ENCODE results near the gene MEPE. TPM values are rescaled to one million over a fixed set of nuclear protein-coding genes. Genes with fewer than 3 reads are reported as not detected.

Gene MEPE
- total and polyA plus RNA-seq, 2 experiments from 2014 or later = not detected

GRCh38 chr4:87853891-87854290, 21.1 kb downstream of the MEPE start:
- TF ChIP-seq, protein P1, sequence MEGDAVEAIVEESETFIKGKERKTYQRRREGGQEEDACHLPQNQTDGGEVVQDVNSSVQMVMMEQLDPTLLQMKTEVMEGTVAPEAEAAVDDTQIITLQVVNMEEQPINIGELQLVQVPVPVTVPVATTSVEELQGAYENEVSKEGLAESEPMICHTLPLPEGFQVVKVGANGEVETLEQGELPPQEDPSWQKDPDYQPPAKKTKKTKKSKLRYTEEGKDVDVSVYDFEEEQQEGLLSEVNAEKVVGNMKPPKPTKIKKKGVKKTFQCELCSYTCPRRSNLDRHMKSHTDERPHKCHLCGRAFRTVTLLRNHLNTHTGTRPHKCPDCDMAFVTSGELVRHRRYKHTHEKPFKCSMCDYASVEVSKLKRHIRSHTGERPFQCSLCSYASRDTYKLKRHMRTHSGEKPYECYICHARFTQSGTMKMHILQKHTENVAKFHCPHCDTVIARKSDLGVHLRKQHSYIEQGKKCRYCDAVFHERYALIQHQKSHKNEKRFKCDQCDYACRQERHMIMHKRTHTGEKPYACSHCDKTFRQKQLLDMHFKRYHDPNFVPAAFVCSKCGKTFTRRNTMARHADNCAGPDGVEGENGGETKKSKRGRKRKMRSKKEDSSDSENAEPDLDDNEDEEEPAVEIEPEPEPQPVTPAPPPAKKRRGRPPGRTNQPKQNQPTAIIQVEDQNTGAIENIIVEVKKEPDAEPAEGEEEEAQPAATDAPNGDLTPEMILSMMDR (IDR thresholded peaks at IDR 0.05; ENCODE audit: low read depth, low read length) = no peak
- H3K36me3 ChIP-seq = no peaks in the 10 kb centered on the region
- no peaks in the 10 kb centered on the region for H3K27me3 ChIP-seq
- H3K27ac ChIP-seq = no peak overlapping the region
- H3K4me1 ChIP-seq (ENCODE audit: low read depth) = no peaks in the 10 kb centered on the region
- no peak for DNase-seq (ENCODE audit: low read depth in 1 of 2, low spot score in 1 of 2)
- no peaks in the 10 kb centered on the region for H3K9me3 ChIP-seq (ENCODE audit: low read depth)
- H3K4me3 ChIP-seq = no peak overlapping the region

DNA sequence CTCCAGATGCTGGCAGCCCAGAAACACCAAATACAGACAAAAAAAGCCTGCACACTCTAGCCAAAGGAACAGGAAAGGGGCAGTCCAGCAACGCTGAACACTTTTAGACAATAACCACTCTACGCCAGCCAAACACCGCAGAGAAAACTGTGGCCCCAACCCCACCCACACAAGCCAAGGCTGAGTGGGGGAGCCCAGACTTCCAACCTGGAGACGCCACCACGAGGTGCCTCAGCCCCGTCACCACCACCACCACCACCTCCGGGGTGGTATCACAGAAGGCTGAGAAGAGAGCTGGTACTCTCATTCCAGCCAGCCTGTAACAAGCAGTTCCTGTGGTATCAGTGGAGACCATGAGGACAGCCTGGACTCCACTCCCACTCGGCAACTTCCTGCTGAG, 22.8 kb downstream of the MEPE start:
- H3K4me1 ChIP-seq (ENCODE audit: low read depth) = no peaks in the 10 kb centered on the region
- H3K27me3 ChIP-seq = no peaks in the 10 kb centered on the region
- no peaks in the 10 kb centered on the region for H3K9me3 ChIP-seq (ENCODE audit: low read depth)
- TF ChIP-seq, protein P1 (IDR thresholded peaks at IDR 0.05; ENCODE audit: low read depth, low read length) = no peak
- H3K4me3 ChIP-seq = no peak overlapping the region
- no peaks in the 10 kb centered on the region for H3K36me3 ChIP-seq
- no peak for DNase-seq (ENCODE audit: low read depth in 1 of 2, low spot score in 1 of 2)
- no peak overlapping the region for H3K27ac ChIP-seq

GRCh38 chr4:87856816-87857215, 24.0 kb downstream of the MEPE start:
- TF ChIP-seq, protein P1 (IDR thresholded peaks at IDR 0.05; ENCODE audit: low read depth, low read length) = no peak
- H3K27me3 ChIP-seq = no peaks in the 10 kb centered on the region
- H3K27ac ChIP-seq = no peak overlapping the region

DNA sequence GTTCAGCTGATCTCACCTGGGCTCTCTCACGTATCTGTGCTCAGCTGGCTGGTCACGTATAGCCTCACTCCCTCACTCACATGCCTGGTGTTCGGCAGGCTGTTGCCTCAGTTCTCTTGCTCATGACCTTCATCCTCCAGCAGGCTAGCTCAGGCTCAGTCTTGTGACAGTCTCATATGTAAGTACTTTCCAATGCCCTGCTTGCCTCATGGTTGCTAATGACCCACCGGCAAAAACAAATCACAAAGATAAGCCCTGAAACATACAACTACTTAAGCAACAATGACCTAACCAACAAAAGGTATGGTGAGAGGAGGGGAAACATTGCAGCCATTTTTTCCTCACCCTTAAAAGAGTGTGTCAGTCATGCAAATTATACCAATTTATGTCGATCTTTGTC, 25.0 kb downstream of the MEPE start:
- TF ChIP-seq, protein P1 (IDR thresholded peaks at IDR 0.05; ENCODE audit: low read depth, low read length) = no peak
- no peak for DNase-seq (ENCODE audit: low read depth in 1 of 2, low spot score in 1 of 2)
- no peak overlapping the region for H3K4me3 ChIP-seq
- no peaks in the 10 kb centered on the region for H3K9me3 ChIP-seq (ENCODE audit: low read depth)
- H3K27ac ChIP-seq = no peak overlapping the region
- H3K27me3 ChIP-seq = no peaks in the 10 kb centered on the region
- H3K4me1 ChIP-seq (ENCODE audit: low read depth) = no peaks in the 10 kb centered on the region
- H3K36me3 ChIP-seq = no peaks in the 10 kb centered on the region

More at GRCh38 chr4:87856816-87857215, 24.0 kb downstream of the MEPE start:
- no peak overlapping the region for H3K4me3 ChIP-seq
- H3K36me3 ChIP-seq = no peaks in the 10 kb centered on the region
- H3K4me1 ChIP-seq (ENCODE audit: low read depth) = no peaks in the 10 kb centered on the region
- DNase-seq (ENCODE audit: low read depth in 1 of 2, low spot score in 1 of 2) = no peak
- no peaks in the 10 kb centered on the region for H3K9me3 ChIP-seq (ENCODE audit: low read depth)

DNA sequence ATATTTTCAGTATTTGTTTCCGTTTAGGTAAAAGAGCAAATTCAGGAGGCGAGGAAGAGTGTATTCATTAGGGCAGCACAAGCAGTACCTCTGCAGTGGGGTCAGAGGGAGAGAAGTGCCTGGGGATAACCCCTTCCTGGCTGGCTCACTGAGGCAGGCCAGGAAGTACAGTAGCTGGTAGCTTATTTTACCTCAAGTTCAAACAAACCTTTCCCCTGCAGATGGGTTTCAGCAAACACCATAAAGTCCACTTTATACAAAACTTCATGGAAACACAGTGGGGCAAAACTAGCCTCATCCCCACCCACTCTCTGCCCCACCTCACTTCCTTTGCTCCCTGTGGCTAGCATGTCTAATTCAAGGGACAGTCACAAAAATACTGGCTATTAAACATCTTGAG, 29.5 kb downstream of the MEPE start:
- DNase-seq (ENCODE audit: low read depth in 1 of 2, low spot score in 1 of 2) = no peak
- Histone ChIP-seq H3K36me3 (no peaks in the 10 kb centered on the region), H3K27ac (no peak overlapping the region), H3K9me3 (ENCODE audit: low read depth) (no peaks in the 10 kb centered on the region), H3K27me3 (no peaks in the 10 kb centered on the region), H3K4me1 (ENCODE audit: low read depth) (peaks cover 8% of the 10 kb centered on the region), H3K4me3 (no peak overlapping the region)
- TF ChIP-seq, protein P1 (IDR thresholded peaks at IDR 0.05; ENCODE audit: low read depth, low read length) = no peak

GRCh38 chr4:87863486-87863885, 30.7 kb downstream of the MEPE start:
- no peak for DNase-seq (ENCODE audit: low read depth in 1 of 2, low spot score in 1 of 2)
- no peaks in the 10 kb centered on the region for H3K27me3 ChIP-seq
- no peaks in the 10 kb centered on the region for H3K36me3 ChIP-seq
- H3K27ac ChIP-seq = no peak overlapping the region
- peaks cover 8% of the 10 kb centered on the region for H3K4me1 ChIP-seq (ENCODE audit: low read depth)
- TF ChIP-seq, protein P1 (IDR thresholded peaks at IDR 0.05; ENCODE audit: low read depth, low read length) = no peak
- no peak overlapping the region for H3K4me3 ChIP-seq
- no peaks in the 10 kb centered on the region for H3K9me3 ChIP-seq (ENCODE audit: low read depth)
